ENCODE data around the gene OPCML.

Gene OPCML

GRCh38 chr11:132976115-132976514 lies 556.2 kb downstream of the OPCML start:
- no peaks in the 10 kb centered on the region for H3K9me2 ChIP-seq (replicated peaks; ENCODE audit: insufficient read depth, low read length)
- no peaks in the 10 kb centered on the region for H3K79me2 ChIP-seq (ENCODE audit: insufficient read depth, low read length)
- H4K20me1 ChIP-seq (ENCODE audit: low read depth, low read length): no peaks in the 10 kb centered on the region
- no peaks in the 10 kb centered on the region for H3K9me3 ChIP-seq (ENCODE audit: insufficient read depth, low read length)
- H3K36me3 ChIP-seq (ENCODE audit: low read length): no peaks in the 10 kb centered on the region
- TF ChIP-seq EZH2phosphoT487 (conservative IDR thresholded peaks at IDR 0.05; ENCODE audit: low read length) (no peak), CTCF (IDR thresholded peaks at IDR 0.05; ENCODE audit: insufficient read depth, low read length, poor library complexity, severe bottlenecking) (no peak)
- H3K4me3 ChIP-seq (ENCODE audit: insufficient read depth, low read length, poor library complexity, severe bottlenecking): no peak overlapping the region
- no peak overlapping the region for H3K4me2 ChIP-seq (ENCODE audit: low read depth, low read length, poor library complexity, severe bottlenecking)
- no peaks in the 10 kb centered on the region for H3K27me3 ChIP-seq (ENCODE audit: low read length)
- H3F3A ChIP-seq (ENCODE audit: insufficient read depth): no peaks in the 10 kb centered on the region
- H3K9ac ChIP-seq (ENCODE audit: low read length): no peak overlapping the region
- no peak overlapping the region for H2AFZ ChIP-seq (ENCODE audit: low read depth, low read length, severe bottlenecking)
- H3K27ac ChIP-seq (ENCODE audit: low read depth, low read length): no peak overlapping the region

DNA sequence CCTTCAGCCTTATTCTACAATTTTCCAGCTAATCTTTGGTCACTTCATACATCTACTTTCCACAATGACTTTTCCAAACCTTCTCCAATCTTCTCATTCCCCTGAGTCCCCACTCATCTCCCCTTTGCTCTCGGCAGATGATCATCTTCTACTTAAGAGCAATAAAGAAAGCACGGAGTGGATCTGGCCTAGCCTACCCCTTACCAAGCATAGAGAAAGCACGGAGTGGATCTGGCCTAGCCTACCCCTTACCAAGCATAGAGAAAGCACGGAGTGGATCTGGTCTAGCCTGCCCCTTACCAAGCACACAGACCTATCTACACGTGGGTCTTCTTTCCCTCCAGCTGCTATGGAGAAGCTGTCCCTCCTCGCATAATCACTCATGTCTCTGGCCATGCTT lies 558.6 kb downstream of the OPCML start:
- H3K4me3 ChIP-seq (ENCODE audit: insufficient read depth, low read length, poor library complexity, severe bottlenecking): no peak overlapping the region
- no peak overlapping the region for H3K9ac ChIP-seq (ENCODE audit: low read length)
- TF ChIP-seq CTCF (IDR thresholded peaks at IDR 0.05; ENCODE audit: insufficient read depth, low read length, poor library complexity, severe bottlenecking) (no peak), EZH2phosphoT487 (conservative IDR thresholded peaks at IDR 0.05; ENCODE audit: low read length) (no peak)
- no peaks in the 10 kb centered on the region for H3K9me2 ChIP-seq (replicated peaks; ENCODE audit: insufficient read depth, low read length)
- no peak overlapping the region for H3K4me2 ChIP-seq (ENCODE audit: low read depth, low read length, poor library complexity, severe bottlenecking)
- H4K20me1 ChIP-seq (ENCODE audit: low read depth, low read length): no peaks in the 10 kb centered on the region
- H3K36me3 ChIP-seq (ENCODE audit: low read length): no peaks in the 10 kb centered on the region
- no peaks in the 10 kb centered on the region for H3K9me3 ChIP-seq (ENCODE audit: insufficient read depth, low read length)
- H2AFZ ChIP-seq (ENCODE audit: low read depth, low read length, severe bottlenecking): no peak overlapping the region
- no peaks in the 10 kb centered on the region for H3K27me3 ChIP-seq (ENCODE audit: low read length)
- H3K27ac ChIP-seq (ENCODE audit: low read depth, low read length): no peak overlapping the region
- no peaks in the 10 kb centered on the region for H3F3A ChIP-seq (ENCODE audit: insufficient read depth)
- H3K79me2 ChIP-seq (ENCODE audit: insufficient read depth, low read length): no peaks in the 10 kb centered on the region

DNA sequence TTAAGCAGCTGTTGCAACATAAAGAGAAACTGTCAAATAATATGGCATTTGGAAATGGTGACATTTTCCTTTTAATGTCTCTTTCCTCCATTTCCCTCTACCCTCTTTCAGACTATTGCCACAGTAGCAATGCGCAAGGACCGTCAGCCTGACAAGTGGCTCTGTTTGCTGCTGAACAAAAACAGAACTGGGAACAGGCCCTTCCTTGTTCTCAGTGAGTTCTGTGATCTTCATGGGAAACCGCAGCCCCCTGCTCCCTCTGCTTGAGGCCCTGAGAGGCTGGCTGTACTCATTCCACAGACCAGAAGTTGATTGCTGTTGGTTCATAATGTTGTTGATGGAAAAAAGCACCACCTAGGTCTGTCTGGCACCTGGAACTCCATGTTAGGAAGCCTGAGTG lies 559.7 kb downstream of the OPCML start:
- Histone ChIP-seq H2AFZ (ENCODE audit: low read depth, low read length, severe bottlenecking) (no peak overlapping the region), H3K27ac (ENCODE audit: low read depth, low read length) (no peak overlapping the region), H3K4me3 (ENCODE audit: insufficient read depth, low read length, poor library complexity, severe bottlenecking) (no peak overlapping the region), H3K4me2 (ENCODE audit: low read depth, low read length, poor library complexity, severe bottlenecking) (no peak overlapping the region), H4K20me1 (ENCODE audit: low read depth, low read length) (no peaks in the 10 kb centered on the region), H3K27me3 (ENCODE audit: low read length) (no peaks in the 10 kb centered on the region), H3K79me2 (ENCODE audit: insufficient read depth, low read length) (no peaks in the 10 kb centered on the region), H3K9me3 (ENCODE audit: insufficient read depth, low read length) (no peaks in the 10 kb centered on the region), H3K9ac (ENCODE audit: low read length) (no peak overlapping the region), H3K36me3 (ENCODE audit: low read length) (no peaks in the 10 kb centered on the region), H3F3A (ENCODE audit: insufficient read depth) (no peaks in the 10 kb centered on the region), H3K9me2 (replicated peaks; ENCODE audit: insufficient read depth, low read length) (no peaks in the 10 kb centered on the region)
- TF ChIP-seq EZH2phosphoT487 (conservative IDR thresholded peaks at IDR 0.05; ENCODE audit: low read length) (no peak), CTCF (IDR thresholded peaks at IDR 0.05; ENCODE audit: insufficient read depth, low read length, poor library complexity, severe bottlenecking) (no peak)

DNA sequence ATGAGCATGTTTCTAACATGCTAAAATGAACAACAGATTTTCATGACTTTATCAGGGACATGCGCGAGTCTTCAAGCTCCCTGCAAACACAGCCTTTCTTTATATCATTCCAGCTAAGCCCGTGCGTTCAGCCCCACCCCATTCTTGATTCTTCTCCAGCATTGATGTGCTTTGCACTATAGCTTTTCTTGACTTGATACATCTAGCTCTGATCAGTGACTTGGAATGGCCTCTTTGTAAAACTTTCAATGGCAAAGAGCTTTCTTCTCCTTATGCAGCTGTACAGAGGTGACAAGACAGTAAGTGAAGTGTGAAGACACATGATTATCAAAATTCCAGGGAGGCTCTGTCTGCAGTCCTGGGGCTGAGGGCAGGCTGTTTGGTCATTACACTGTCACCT lies 561.0 kb downstream of the OPCML start:
- H3K79me2 ChIP-seq (ENCODE audit: insufficient read depth, low read length): no peaks in the 10 kb centered on the region
- no peaks in the 10 kb centered on the region for H3K36me3 ChIP-seq (ENCODE audit: low read length)
- H2AFZ ChIP-seq (ENCODE audit: low read depth, low read length, severe bottlenecking): no peak overlapping the region

More for the DNA sequence above, 561.0 kb downstream of the OPCML start:
- Histone ChIP-seq H3K4me2 (ENCODE audit: low read depth, low read length, poor library complexity, severe bottlenecking) (no peak overlapping the region), H4K20me1 (ENCODE audit: low read depth, low read length) (no peaks in the 10 kb centered on the region), H3K4me3 (ENCODE audit: insufficient read depth, low read length, poor library complexity, severe bottlenecking) (no peak overlapping the region), H3K27me3 (ENCODE audit: low read length) (no peaks in the 10 kb centered on the region), H3F3A (ENCODE audit: insufficient read depth) (no peaks in the 10 kb centered on the region), H3K9ac (ENCODE audit: low read length) (no peak overlapping the region), H3K27ac (ENCODE audit: low read depth, low read length) (no peak overlapping the region), H3K9me2 (replicated peaks; ENCODE audit: insufficient read depth, low read length) (no peaks in the 10 kb centered on the region), H3K9me3 (ENCODE audit: insufficient read depth, low read length) (no peaks in the 10 kb centered on the region)
- TF ChIP-seq EZH2phosphoT487 (conservative IDR thresholded peaks at IDR 0.05; ENCODE audit: low read length) (no peak), CTCF (IDR thresholded peaks at IDR 0.05; ENCODE audit: insufficient read depth, low read length, poor library complexity, severe bottlenecking) (no peak)
